Endothelial cell of umbilical vein (primary cell): ENCODE measurements around the gene VKORC1. TPM values are rescaled to one million over a fixed set of nuclear protein-coding genes. Genes with fewer than 3 reads are reported as not detected.

Experiments
- BruUV-seq: library from RNA; stranded (reverse); fragments of 400-500 nt; replicated peaks from 2 replicates; lab custom pipeline; 2021; lab: Mats Ljungman, UMichigan
- CTCF ChIA-PET: fragments of 300-600, 350-600 bp; sonication (Branson Sonifier 250); formaldehyde crosslinking; loops from one replicate; lab custom pipeline; 2021; ENCODE audit warnings: antibody characterized with exemption, inconsistent platforms; lab: Charles Lee
- POLR2A ChIA-PET: fragments of 300-600, 350-600 bp; sonication (Branson Sonifier 250); formaldehyde crosslinking; loops from one replicate; lab custom pipeline; 2021; ENCODE audit warnings: antibody characterized with exemption, inconsistent platforms; lab: Charles Lee
- DNase-seq: peaks from one replicate; pipeline ENCODE4 v3.0.0-alpha.2; 2011; ENCODE audit warnings: low read depth, low spot score
- FAIRE-seq: peaks from 2 replicates; lab custom pipeline; 2011; peaks lifted over from hg19 to GRCh38; lab: Jason Lieb, UNC
- H2AFZ ChIP-seq: 2 replicates; pipeline ENCODE4 v1.6.0; 2012; ENCODE audit warnings: low read depth, low read length, control low read depth, inconsistent platforms
- H3K27ac ChIP-seq: 2 replicates; pipeline ENCODE4 v1.5.1; 2011; ENCODE audit warnings: low read depth, mild to moderate bottlenecking, control low read depth, low read length, moderate library complexity; ENCODE audit not compliant: insufficient read depth
- H3K27me3 ChIP-seq, 2 experiments: 2 replicates each; pipeline versions ENCODE4 v1.6.0 to v1.6.1; 2011; ENCODE audit warnings: low read length in 2 of 2, mixed read lengths in 1 of 2; ENCODE audit not compliant: control insufficient read depth in 2 of 2, insufficient read depth in 2 of 2
- H3K36me3 ChIP-seq, 2 experiments: 2 replicates in 1 of 2; 3 replicates in 1 of 2; pipeline ENCODE4 v1.5.1; 2011; ENCODE audit warnings: low read length in 2 of 2, mild to moderate bottlenecking in 1 of 2, moderate library complexity in 1 of 2; ENCODE audit not compliant: control insufficient read depth in 2 of 2, insufficient read depth in 2 of 2; ENCODE audit errors: extremely low read depth in 1 of 2
- H3K4me1 ChIP-seq: 3 replicates; pipeline ENCODE4 v1.5.1; 2011; ENCODE audit warnings: mild to moderate bottlenecking, low read length; ENCODE audit not compliant: control insufficient read depth, insufficient read depth; ENCODE audit errors: extremely low read depth
- H3K4me2 ChIP-seq: 2 replicates; pipeline ENCODE4 v1.6.1; 2011; ENCODE audit warnings: low read length, control low read depth, mixed read lengths; ENCODE audit not compliant: insufficient read depth
- H3K4me3 ChIP-seq, 3 experiments: fragments of 200-600 bp in 1 of 3; sonication (generic), shearing (Covaris generic) in 1 of 3; replicated peaks in 1 of 3; 2 replicates each; pipeline ENCODE4 v1.5.1; 2011 to 2016; ENCODE audit warnings: control low read depth in 3 of 3, low read length in 3 of 3, mild to moderate bottlenecking in 2 of 3, inconsistent platforms in 1 of 3, low read depth in 1 of 3, moderate library complexity in 1 of 3; ENCODE audit not compliant: insufficient read depth in 1 of 3
- H3K79me2 ChIP-seq: 2 replicates; pipeline ENCODE4 v1.6.0; 2012; ENCODE audit warnings: low read length, inconsistent platforms; ENCODE audit not compliant: control insufficient read depth, insufficient read depth
- H3K9ac ChIP-seq: replicated peaks from 2 replicates; pipeline ENCODE3; 2011; ENCODE audit warnings: low read length, control low read depth; ENCODE audit not compliant: insufficient read depth; ENCODE audit errors: extremely low read depth
- H3K9me1 ChIP-seq: replicated peaks from 3 replicates; pipeline ENCODE4 v1.6.0; 2011; ENCODE audit warnings: mild to moderate bottlenecking, low read length; ENCODE audit not compliant: control insufficient read depth, insufficient read depth; ENCODE audit errors: extremely low read depth
- H3K9me3 ChIP-seq: replicated peaks from 2 replicates; pipeline ENCODE4 v1.5.1; 2012; ENCODE audit warnings: low read length, inconsistent platforms; ENCODE audit not compliant: control insufficient read depth, insufficient read depth
- H4K20me1 ChIP-seq: replicated peaks from 2 replicates; pipeline ENCODE3; 2011; ENCODE audit warnings: mild to moderate bottlenecking, low read length; ENCODE audit not compliant: control insufficient read depth, insufficient read depth; ENCODE audit errors: extremely low read depth
- CTCF ChIP-seq, 2 donors: IDR thresholded peaks; 1 replicate in 1 of 2; 2 replicates in 1 of 2; pipeline ENCODE4 v1.5.1; 2011; ENCODE audit warnings: low read length in 2 of 2, mild to moderate bottlenecking in 2 of 2, moderate library complexity in 2 of 2, control low read depth in 1 of 2, inconsistent platforms in 1 of 2, low read depth in 1 of 2; ENCODE audit not compliant: insufficient read depth in 1 of 2; ENCODE audit errors: extremely low read depth in 1 of 2
- EZH2 ChIP-seq: IDR thresholded peaks from 2 replicates; pipeline ENCODE4 v1.6.1; 2012; ENCODE audit warnings: borderline replicate concordance, low read depth, mild to moderate bottlenecking, moderate library complexity, low read length, inconsistent platforms; ENCODE audit not compliant: severe bottlenecking
- FOS ChIP-seq: IDR thresholded peaks from 2 replicates; pipeline ENCODE4 v1.6.1; 2011; ENCODE audit warnings: mild to moderate bottlenecking, low read length, moderate library complexity, borderline replicate concordance; ENCODE audit not compliant: insufficient read depth
- GATA2 ChIP-seq: IDR thresholded peaks from 2 replicates; pipeline ENCODE4 v1.7.0; 2011; ENCODE audit warnings: low read depth, mild to moderate bottlenecking, moderate library complexity, mixed read lengths, low read length; ENCODE audit not compliant: insufficient read length, insufficient read depth
- JUN ChIP-seq: IDR thresholded peaks from 2 replicates; pipeline ENCODE4 v1.6.1; 2011; ENCODE audit warnings: borderline replicate concordance, low read depth; ENCODE audit not compliant: insufficient read length, insufficient read depth
- MAX ChIP-seq: IDR thresholded peaks from 2 replicates; pipeline ENCODE4 v1.6.1; 2011; ENCODE audit not compliant: insufficient read depth, insufficient read length
- MYC ChIP-seq: IDR thresholded peaks from one replicate; pipeline ENCODE4 v1.6.1; 2011; ENCODE audit warnings: mild to moderate bottlenecking, low read depth, low read length
- POLR2A ChIP-seq: IDR thresholded peaks from 2 replicates; pipeline ENCODE4 v1.6.1; 2012; ENCODE audit warnings: low read depth, mild to moderate bottlenecking, control low read depth, low read length
- POLR2AphosphoS5 ChIP-seq: IDR thresholded peaks from 2 replicates; pipeline ENCODE4 v1.6.1; 2012; ENCODE audit warnings: low read depth, mild to moderate bottlenecking, control low read depth, low read length, moderate library complexity; ENCODE audit not compliant: insufficient read depth
- dilution Hi-C: fragments of 300-500 bp; cut with MboI; formaldehyde crosslinking; loops from one replicate; pipeline ENCODE4 v1.15.0; 2019; ENCODE audit warnings: low sequenced_read_pairs; ENCODE audit not compliant: extremely low pct_ligation_motif_present
- intact Hi-C: fragments of 100-400 bp; cut with micrococcal nuclease; formaldehyde crosslinking; loops from one replicate; pipeline ENCODE4 v1.10.0; 2022
- polyA plus RNA-seq, 4 experiments: library from polyadenylated mRNA; depleted of rRNA in 3 of 4; stranded (reverse) in 3 of 4; unstranded in 1 of 4; fragments of >200 nt; gene quantifications; 2 replicates each; pipeline versions ENCODE4 v1.2.1 to v1.2.3, GENCODE V29; 2011 to 2012; ENCODE audit warnings: missing spikeins in 1 of 4
- total RNA-seq: library from RNA; stranded (reverse); gene quantifications from 2 replicates; pipeline ENCODE4 v1.2.3, GENCODE V29; 2021

The VKORC1 gene
- total and polyA plus RNA-seq, 2 donors (not counting 3 experiments of a cell fraction or from before 2014, with no cell fraction given) = 93.5 to 586 TPM

GRCh38 chr16:31079342-31079944 is 15.2 kb downstream of the VKORC1 start:
- Histone ChIP-seq H3K36me3 (peaks cover 3 to 38% of the 10 kb centered on the region in 2 experiments), H3K27me3 (no peaks in the 10 kb centered on the region), H3K4me3 (no peak overlapping the region), H4K20me1 (no peaks in the 10 kb centered on the region), H3K27ac (no peak overlapping the region), H3K9me1 (no peaks in the 10 kb centered on the region), H2AFZ (no peak overlapping the region), H3K79me2 (peaks cover 26% of the 10 kb centered on the region), H3K4me1 (peaks cover 4% of the 10 kb centered on the region), H3K9me3 (no peaks in the 10 kb centered on the region), H3K4me2 (no peak overlapping the region), H3K9ac (no peak overlapping the region)
- dilution Hi-C loops (no loop called here), intact Hi-C loops (loop anchor here (10.0 kb wide), 1 partner anchor 785 kb away; no protein-coding TSS in a partner anchor)
- DNase-seq (no peak), FAIRE-seq (no peak)
- TF ChIP-seq EZH2 (no peak), MYC (no peak), MAX (no peak), JUN (no peak), FOS (no peak), CTCF (IDR thresholded peaks at IDR 0.05; ENCODE audit: extremely low read depth in 1 of 2, insufficient read depth in 1 of 2, low read depth in 1 of 2, low read length in 2 of 2) (no peak), POLR2AphosphoS5 (no peak), POLR2A (no peak), GATA2 (no peak)
- no TSS peak for BruUV-seq
- ChIA-PET CTCF (no interaction called here), POLR2A (no interaction called here)
